HG03066 (cell line): ENCODE results near the gene GNL2.
"Not testable (repeated sequence)": the region's sequence is repeated elsewhere in the genome, so short reads cannot be mapped to it uniquely, and the experiment has no call there.

Experiments
- ATAC-seq: cut with Tn5 transposase; IDR thresholded peaks from one replicate; pipeline ENCODE4 v1.9.1; 2021; ENCODE audit warnings: low read depth; ENCODE audit not compliant: unreplicated experiment

GNL2 gene

GRCh38 chr1:37609002-37609401, 13.3 kb upstream of the GNL2 start:
- no peak for ATAC-seq

GRCh38 chr1:37606481-37607263, 10.9 kb upstream of the GNL2 start:
- ATAC-seq = no peak

DNA sequence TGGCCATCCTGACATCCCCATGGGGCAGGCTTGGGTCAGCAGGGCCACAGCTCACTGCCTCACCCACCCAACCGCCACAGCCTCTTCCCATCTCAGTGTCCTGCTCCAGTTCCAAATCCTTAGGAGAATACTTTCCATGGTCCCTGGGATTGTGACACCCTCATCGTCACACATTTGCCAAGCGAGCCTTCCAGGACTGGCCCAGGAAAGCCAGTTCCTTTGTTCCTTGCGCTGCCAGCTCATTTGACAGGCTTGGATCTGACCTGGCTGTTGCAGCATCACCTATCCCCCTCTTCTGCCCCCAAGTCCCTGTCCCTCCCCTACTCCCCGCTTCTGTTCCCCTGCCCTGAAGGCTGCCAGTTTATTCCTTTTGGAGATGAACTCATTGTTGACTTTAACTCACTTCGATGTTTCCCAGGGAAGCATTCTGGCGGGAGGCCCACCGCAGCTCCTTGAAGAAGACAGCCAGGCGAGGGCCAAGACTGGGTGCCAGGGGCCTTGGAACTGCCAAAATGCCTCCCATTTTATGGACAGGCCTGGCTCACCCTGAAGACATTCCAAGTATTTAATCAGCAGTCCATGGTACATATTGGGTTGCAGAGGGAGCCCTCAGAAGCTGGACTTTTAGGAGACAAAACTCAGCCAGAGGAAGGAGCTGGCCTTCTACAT, 10.2 kb upstream of the GNL2 start:
- no peak for ATAC-seq

- no peak for ATAC-seq
Observed at GRCh38 chr1:37605061-37605650, 9.4 kb upstream of the GNL2 start.

DNA sequence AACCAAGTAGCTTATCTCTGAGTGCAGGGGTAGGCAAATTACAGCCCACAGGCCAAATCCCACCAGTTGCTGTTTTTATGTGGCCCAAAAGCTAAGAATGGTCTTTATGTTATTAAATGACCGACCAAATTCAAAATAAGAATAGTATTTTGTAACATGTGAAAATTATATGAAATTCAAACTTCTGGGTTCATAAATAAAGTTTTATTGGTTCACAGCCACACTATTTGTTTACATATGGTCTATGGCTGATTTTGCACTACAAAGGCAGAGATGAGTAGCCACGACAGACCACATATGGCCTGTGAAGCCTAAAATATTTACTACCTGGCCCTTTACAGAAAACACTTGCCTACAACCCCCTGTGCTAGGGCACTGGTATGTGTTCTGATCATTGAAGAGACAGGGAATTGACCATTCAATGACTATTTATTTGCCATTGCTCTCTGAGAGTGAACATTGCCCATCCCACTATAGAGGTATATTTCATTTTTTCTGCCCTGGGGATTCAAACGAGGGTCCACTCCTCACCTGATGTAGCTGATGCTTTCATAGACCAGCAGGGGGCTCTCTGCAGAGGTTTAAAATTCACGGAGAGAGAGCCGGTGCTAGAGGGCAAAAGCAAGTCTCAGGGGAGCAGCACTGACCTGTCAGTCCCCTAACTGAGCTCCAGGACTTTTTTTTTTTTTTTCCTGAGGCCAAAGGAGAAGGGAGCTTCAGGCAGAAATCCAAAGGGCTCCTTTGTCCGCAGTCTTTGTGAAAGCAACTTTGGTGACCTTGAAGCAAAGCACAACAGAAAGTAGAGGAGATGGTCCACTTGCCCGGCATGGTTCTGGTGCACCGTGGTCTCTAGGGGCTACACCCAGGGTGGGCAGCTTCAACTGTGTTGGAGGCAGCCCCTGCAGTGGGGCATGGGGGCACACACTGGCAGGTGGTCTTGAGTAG, 7.3 kb upstream of the GNL2 start:
- no peak for ATAC-seq

GRCh38 chr1:37601441-37601840, 5.7 kb upstream of the GNL2 start:
- ATAC-seq = no peak

GRCh38 chr1:37599940-37600339, 4.2 kb upstream of the GNL2 start:
- no peak for ATAC-seq

- ATAC-seq = peak; percentile 9
Observed at GRCh38 chr1:37596182-37596667, 488 bp upstream of the GNL2 start.

DNA sequence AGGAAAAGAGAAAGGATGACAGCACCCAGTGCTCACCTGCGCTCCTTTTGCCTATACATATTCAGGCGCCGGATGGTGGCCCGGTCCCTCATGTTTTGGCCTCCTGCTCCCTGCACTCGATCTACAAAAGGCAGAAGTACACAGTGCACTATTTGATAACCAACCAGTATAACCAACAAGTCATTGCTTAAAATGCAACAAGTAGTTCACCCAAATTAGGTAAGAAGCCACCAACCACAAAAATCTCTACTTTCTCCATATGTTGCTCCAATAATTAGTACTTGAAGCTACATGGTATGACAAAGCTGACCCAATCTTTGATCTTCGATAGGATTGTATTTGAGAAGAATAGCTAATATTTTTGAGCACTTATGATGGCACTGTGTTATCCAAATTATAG, 2.0 kb downstream of the GNL2 start:
- no peak for ATAC-seq

GRCh38 chr1:37588939-37589338, 6.8 kb downstream of the GNL2 start:
- no peak for ATAC-seq

- ATAC-seq = not testable (repeated sequence)
Observed at GRCh38 chr1:37584544-37584943, 11.2 kb downstream of the GNL2 start.

GRCh38 chr1:37575692-37576091, 20.0 kb downstream of the GNL2 start:
- no peak for ATAC-seq

DNA sequence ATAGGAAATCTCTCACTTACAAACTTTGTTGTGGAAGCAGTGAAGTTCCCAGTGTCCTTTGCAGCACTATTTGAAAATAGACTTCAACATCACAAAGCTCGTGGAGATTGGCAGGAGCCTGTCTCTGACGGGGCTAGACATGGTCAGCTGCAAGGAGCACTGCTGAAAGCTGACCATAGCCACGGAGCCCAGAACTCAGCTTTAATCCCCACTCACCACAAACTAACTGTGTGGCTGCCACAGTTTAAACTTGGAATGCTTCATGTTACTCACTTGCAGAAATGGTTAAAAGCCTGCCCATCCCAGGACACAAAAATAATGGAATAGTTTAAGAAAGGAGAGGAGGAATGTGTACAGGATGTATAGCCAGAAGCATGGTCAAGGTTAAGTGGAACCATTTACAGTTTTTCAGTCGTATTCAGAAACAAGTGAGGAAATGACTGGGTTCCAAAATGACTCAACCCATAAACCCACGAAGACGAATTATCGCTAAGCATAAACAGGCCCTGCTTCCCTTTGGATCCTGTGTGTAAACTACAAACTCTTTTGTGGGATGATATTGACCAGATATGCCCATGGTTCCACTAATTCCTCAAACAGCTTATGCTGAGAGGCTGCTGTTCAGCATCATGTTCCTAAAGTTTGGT, 20.8 kb downstream of the GNL2 start:
- no peak for ATAC-seq

GRCh38 chr1:37570528-37571334, 25.0 kb downstream of the GNL2 start:
- no peak for ATAC-seq

DNA sequence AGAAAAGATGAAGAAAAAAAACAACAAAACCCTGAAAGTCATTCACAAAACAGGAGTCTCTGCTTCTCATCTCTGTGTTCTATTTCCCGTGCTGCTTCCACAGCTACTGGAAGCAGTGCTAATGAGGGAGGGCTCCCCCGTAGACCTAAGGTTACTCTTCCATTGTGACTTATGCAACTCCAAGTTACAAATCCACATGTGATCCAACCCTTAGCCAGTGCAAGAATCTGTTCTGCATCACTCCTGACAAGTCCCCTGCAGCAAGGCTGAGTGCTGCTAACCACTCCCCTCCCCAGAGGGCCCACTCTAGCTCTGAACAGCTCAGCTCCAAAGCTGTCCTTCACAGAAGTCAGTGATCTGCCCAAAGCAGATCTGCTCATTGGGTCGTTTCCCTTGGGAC, 28.7 kb downstream of the GNL2 start:
- ATAC-seq = no peak

- no peak for ATAC-seq
Observed at GRCh38 chr1:37564892-37565291, 30.8 kb downstream of the GNL2 start.

- ATAC-seq = no peak
Observed at GRCh38 chr1:37562984-37563383, 32.8 kb downstream of the GNL2 start.

DNA sequence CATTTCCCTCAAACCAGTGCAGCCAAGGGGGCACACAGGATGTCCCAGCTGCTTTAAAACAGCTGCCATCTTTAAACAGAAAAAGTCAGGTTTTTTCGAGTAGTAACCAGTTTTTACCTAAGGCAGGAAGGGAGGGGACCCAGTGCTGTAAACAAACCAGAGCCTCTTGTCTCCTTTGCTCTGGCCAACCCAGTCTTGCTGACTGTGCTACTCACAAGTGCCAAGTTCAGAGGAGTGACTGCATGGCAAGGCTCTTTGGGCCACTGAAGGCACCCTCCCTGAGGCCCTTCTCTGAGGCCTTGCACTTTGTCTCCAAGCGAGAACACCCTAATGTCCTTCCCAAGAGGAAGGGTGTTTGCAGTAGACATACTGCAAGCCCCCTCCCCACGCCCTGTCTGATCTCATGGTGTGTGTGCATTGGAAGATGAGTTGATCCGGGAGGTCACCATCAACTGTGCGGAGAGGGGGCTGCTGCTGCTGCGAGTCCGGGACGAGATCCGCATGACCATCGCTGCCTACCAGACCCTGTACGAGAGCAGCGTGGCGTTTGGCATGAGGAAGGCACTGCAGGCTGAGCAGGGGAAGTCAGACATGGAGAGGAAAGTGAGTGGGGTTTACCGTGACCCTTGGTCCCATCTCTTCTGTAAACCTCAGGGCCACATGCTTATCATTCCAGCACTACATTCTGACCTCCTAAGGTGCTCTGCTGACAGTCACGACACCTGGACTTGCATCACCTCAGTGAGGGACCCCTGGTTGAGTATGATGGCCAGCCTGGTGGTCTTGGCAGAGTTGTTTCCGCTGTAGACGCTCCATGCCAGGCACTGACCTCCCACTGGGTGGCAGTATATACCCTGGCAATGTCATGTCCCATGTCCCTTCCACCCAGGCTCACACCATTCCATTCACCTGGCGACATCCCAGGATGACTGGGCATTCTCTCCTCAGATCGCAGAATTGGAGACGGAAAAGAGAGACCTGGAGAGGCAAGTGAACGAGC, 34.3 kb downstream of the GNL2 start:
- ATAC-seq = no peak
